B cell (primary cell): ENCODE results near the gene SGF29. TPM values are rescaled to one million over a fixed set of nuclear protein-coding genes. Genes with fewer than 3 reads are reported as not detected.

ENCODE experiments used
- ATAC-seq: fragments of 200-7000 bp; cut with Tn5 transposase; one replicate; pipeline ENCODE4 v1.10.0; 2021; ENCODE audit warnings: low read depth, mild to moderate bottlenecking, moderate number of reproducible peaks, moderate library complexity
- CTCF ChIA-PET: fragments of 350-600 bp; sonication (Branson Sonifier 250); formaldehyde crosslinking; loops from one replicate; lab custom pipeline; 2021; ENCODE audit warnings: antibody characterized with exemption, inconsistent platforms; lab: Charles Lee
- POLR2A ChIA-PET: fragments of 350-600 bp; sonication (Branson Sonifier 250); formaldehyde crosslinking; loops from one replicate; lab custom pipeline; 2021; ENCODE audit warnings: antibody characterized with exemption; lab: Charles Lee
- DNase-seq: peaks from one replicate; pipeline ENCODE4 v3.0.0; 2013
- H2AFZ ChIP-seq: 2 replicates; pipeline ENCODE4 v1.6.1; 2012; ENCODE audit warnings: mild to moderate bottlenecking, low read depth, low read length; ENCODE audit not compliant: insufficient read depth, poor library complexity, severe bottlenecking
- H3K27ac ChIP-seq, 2 donors: 1 replicate in 1 of 2; 2 replicates in 1 of 2; pipeline ENCODE4 v1.5.1; 2012 to 2013; ENCODE audit warnings: low read length in 2 of 2, mild to moderate bottlenecking in 2 of 2, moderate library complexity in 1 of 2
- H3K27me3 ChIP-seq, 4 experiments: fragments of 200-600 bp in 1 of 4; sonication (generic) in 1 of 4; replicated peaks in 1 of 4; 1 replicate in 2 of 4; 2 replicates in 2 of 4; pipeline versions ENCODE4 v1.6.1 to v1.7.0; 2013 to 2016; ENCODE audit warnings: low read length in 3 of 4, mild to moderate bottlenecking in 2 of 4, mixed read lengths in 1 of 4, moderate library complexity in 1 of 4; ENCODE audit not compliant: insufficient read depth in 4 of 4, control insufficient read depth in 3 of 4; ENCODE audit errors: control extremely low read depth in 1 of 4
- H3K36me3 ChIP-seq, 2 experiments: replicated peaks in 1 of 2; 1 replicate in 1 of 2; 2 replicates in 1 of 2; pipeline versions ENCODE4 v1.6.1 to v1.7.1; 2013; ENCODE audit warnings: low read length in 1 of 2; ENCODE audit not compliant: insufficient read depth in 2 of 2, control insufficient read depth in 1 of 2; ENCODE audit errors: control extremely low read depth in 1 of 2, extremely low read depth in 1 of 2
- H3K4me1 ChIP-seq, 2 donors: fragments of 200-600 bp in 1 of 2; sonication (generic) in 1 of 2; 1 replicate in 1 of 2; 2 replicates in 1 of 2; pipeline versions ENCODE4 v1.5.1 to v1.6.1; 2013 to 2017; ENCODE audit warnings: low read length in 2 of 2; ENCODE audit not compliant: control insufficient read depth in 2 of 2, insufficient read depth in 2 of 2
- H3K4me2 ChIP-seq: replicated peaks from 2 replicates; pipeline ENCODE3; 2012; ENCODE audit warnings: mild to moderate bottlenecking, low read depth, low read length; ENCODE audit not compliant: poor library complexity, severe bottlenecking
- H3K4me3 ChIP-seq, 5 experiments: fragments of 200-600 bp in 1 of 5; sonication (generic) in 1 of 5; 1 replicate in 3 of 5; 2 replicates in 2 of 5; pipeline versions ENCODE4 v1.5.1 to v1.7.0; 2011 to 2016; ENCODE audit warnings: low read length in 4 of 5, mild to moderate bottlenecking in 4 of 5, low read depth in 2 of 5, control low read depth in 1 of 5, moderate library complexity in 1 of 5; ENCODE audit not compliant: insufficient read depth in 1 of 5; ENCODE audit errors: control extremely low read depth in 1 of 5, extremely low read depth in 1 of 5
- H3K79me2 ChIP-seq: fragments of 200-600 bp; sonication (generic); one replicate; pipeline ENCODE4 v1.6.0; 2016; ENCODE audit warnings: low read length; ENCODE audit not compliant: control insufficient read depth, insufficient read depth
- H3K9ac ChIP-seq: fragments of 200-600 bp; sonication (generic); 2 replicates; pipeline ENCODE4 v1.6.1; 2017; ENCODE audit warnings: mild to moderate bottlenecking, low read length, moderate library complexity
- H3K9me3 ChIP-seq, 3 donors: one replicate each; pipeline versions ENCODE4 v1.6.1 to v1.7.1; 2013; ENCODE audit warnings: low read length in 2 of 3; ENCODE audit not compliant: control insufficient read depth in 2 of 3, insufficient read depth in 1 of 3; ENCODE audit errors: control extremely low read depth in 1 of 3
- H4K20me1 ChIP-seq: 2 replicates; pipeline ENCODE4 v1.6.0; 2012; ENCODE audit warnings: mild to moderate bottlenecking, low read length; ENCODE audit not compliant: insufficient read depth, control insufficient read depth, poor library complexity, severe bottlenecking
- H3K27ac Mint-ChIP-seq: one replicate; pipeline ENCODE4 v1.8.0; 2021; ENCODE audit warnings: mixed read lengths
- H3K27me3 Mint-ChIP-seq: one replicate; pipeline ENCODE4 v1.8.0; 2021; ENCODE audit warnings: mixed read lengths
- H3K4me1 Mint-ChIP-seq: one replicate; pipeline ENCODE4 v1.8.0; 2021; ENCODE audit warnings: mixed read lengths
- H3K4me3 Mint-ChIP-seq: one replicate; pipeline ENCODE4 v1.8.0; 2021; ENCODE audit warnings: mixed read lengths
- H3K9me3 Mint-ChIP-seq: one replicate; pipeline ENCODE4 v1.8.0; 2022; ENCODE audit warnings: mixed read lengths; ENCODE audit not compliant: insufficient read depth
- EZH2 ChIP-seq: IDR thresholded peaks from 2 replicates; pipeline ENCODE4 v1.6.1; 2012; ENCODE audit warnings: borderline replicate concordance, low read depth, mild to moderate bottlenecking, moderate library complexity, low read length; ENCODE audit not compliant: insufficient read depth, poor library complexity, severe bottlenecking
- WGBS: methylation state at CpG from one replicate; pipeline ENCODE4 v1.1.5; 2013; ENCODE audit warnings: missing lambda C conversion rate; ENCODE audit not compliant: insufficient coverage; 5-methylcytosine and 5-hydroxymethylcytosine counted together
- intact Hi-C: fragments of 100-400 bp; cut with micrococcal nuclease; formaldehyde crosslinking; loops from one replicate; pipeline ENCODE4 v1.10.0; 2022
- polyA plus RNA-seq: library from polyadenylated mRNA; depleted of rRNA; stranded (reverse); fragments of >200 nt; gene quantifications from 2 replicates; pipeline ENCODE4 v1.2.3, GENCODE V29; 2012
- total RNA-seq, 2 donors: library from RNA; stranded (reverse); fragments of 120-200 nt in 1 of 2; gene quantifications; 1 replicate in 1 of 2; 2 replicates in 1 of 2; pipeline versions ENCODE4 v1.2.3 to v1.2.4, GENCODE V29; 2013 to 2022
- TF ChIP-seq, protein P1 (sequence below): fragments of 200-600 bp; IDR thresholded peaks from one replicate; pipeline ENCODE4 v1.8.0; 2022; ENCODE audit warnings: antibody characterized with exemption, mild to moderate bottlenecking

The SGF29 gene
- total and polyA plus RNA-seq, 2 donors (not counting 1 experiment from before 2014, with no cell fraction given): 24.0 to 52.9 TPM

DNA sequence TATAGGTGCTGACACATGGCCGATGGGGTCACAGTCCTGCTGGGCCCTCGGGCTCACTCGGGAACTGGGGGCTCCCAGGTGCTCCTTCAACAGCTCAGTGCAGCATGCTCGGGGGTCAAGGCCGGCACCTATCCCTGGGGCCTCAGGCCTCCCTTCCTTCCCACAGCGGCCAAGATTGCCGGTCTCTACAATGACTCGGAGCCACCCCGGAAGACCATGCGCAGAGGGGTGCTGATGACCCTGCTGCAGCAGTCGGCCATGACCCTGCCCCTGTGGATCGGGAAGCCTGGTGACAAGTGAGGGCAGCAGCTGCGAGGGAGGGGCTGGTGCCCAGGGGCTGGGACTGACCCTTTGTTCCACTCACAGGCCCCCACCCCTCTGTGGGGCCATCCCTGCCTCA is 36.2 kb downstream of the SGF29 start:
- CTCF ChIA-PET: no interaction called here
- Histone ChIP-seq H3K4me2 (no peak overlapping the region), H3K27me3 (no peaks in the 10 kb centered on the region)

More for the DNA sequence above, 36.2 kb downstream of the SGF29 start:
- 98% methylated on average over 11 of the region's 13 CpGs for WGBS
- Mint-ChIP-seq H3K9me3 (no peaks in the 10 kb centered on the region), H3K4me3 (no peak overlapping the region), H3K27me3 (no peaks in the 10 kb centered on the region), H3K27ac (no peak overlapping the region), H3K4me1 (no peaks in the 10 kb centered on the region)
- H3K4me1 ChIP-seq: no peaks in the 10 kb centered on the region
- no peaks in the 10 kb centered on the region for H3K9me3 ChIP-seq
- no peak for DNase-seq
- no peak overlapping the region for H3K4me3 ChIP-seq
- TF ChIP-seq, protein P1, sequence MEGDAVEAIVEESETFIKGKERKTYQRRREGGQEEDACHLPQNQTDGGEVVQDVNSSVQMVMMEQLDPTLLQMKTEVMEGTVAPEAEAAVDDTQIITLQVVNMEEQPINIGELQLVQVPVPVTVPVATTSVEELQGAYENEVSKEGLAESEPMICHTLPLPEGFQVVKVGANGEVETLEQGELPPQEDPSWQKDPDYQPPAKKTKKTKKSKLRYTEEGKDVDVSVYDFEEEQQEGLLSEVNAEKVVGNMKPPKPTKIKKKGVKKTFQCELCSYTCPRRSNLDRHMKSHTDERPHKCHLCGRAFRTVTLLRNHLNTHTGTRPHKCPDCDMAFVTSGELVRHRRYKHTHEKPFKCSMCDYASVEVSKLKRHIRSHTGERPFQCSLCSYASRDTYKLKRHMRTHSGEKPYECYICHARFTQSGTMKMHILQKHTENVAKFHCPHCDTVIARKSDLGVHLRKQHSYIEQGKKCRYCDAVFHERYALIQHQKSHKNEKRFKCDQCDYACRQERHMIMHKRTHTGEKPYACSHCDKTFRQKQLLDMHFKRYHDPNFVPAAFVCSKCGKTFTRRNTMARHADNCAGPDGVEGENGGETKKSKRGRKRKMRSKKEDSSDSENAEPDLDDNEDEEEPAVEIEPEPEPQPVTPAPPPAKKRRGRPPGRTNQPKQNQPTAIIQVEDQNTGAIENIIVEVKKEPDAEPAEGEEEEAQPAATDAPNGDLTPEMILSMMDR: no peak
- no peak for TF ChIP-seq EZH2
- no peak overlapping the region for H3K27ac ChIP-seq
- H2AFZ ChIP-seq: no peak overlapping the region
- H3K79me2 ChIP-seq: no peaks in the 10 kb centered on the region
- no peak for ATAC-seq
- POLR2A ChIA-PET: interaction anchor here (0.6 kb wide), 1 partner anchor 8 kb away, joined by 4 read pairs; no protein-coding TSS in a partner anchor
- H3K9ac ChIP-seq: no peak overlapping the region
- no peaks in the 10 kb centered on the region for H4K20me1 ChIP-seq
- H3K36me3 ChIP-seq: peaks cover 3 to 44% of the 10 kb centered on the region in 2 experiments
- intact Hi-C loops: no loop called here
